ENCODE data around the gene ASS1. TPM values are rescaled to one million over a fixed set of nuclear protein-coding genes. Genes with fewer than 3 reads are reported as not detected.

The ASS1 gene
- total RNA-seq, 1 experiment from 2014 or later: 5.8 TPM

- intact Hi-C loops (cut with micrococcal nuclease; ENCODE audit: unreplicated experiment): no loop called here
- DNase-seq (ENCODE audit: low spot score): no peak
- H3K4me1 ChIP-seq (ENCODE audit: insufficient read depth, low read length, poor library complexity, severe bottlenecking): no peaks in the 10 kb centered on the region
- no peaks in the 10 kb centered on the region for H3K27me3 ChIP-seq (replicated peaks; ENCODE audit: insufficient read depth, low read depth, low read length, poor library complexity)
- CTCF ChIA-PET: no interaction called here
- POLR2A ChIA-PET (ENCODE audit: low non-redundant PET): no interaction called here
- H3K4me3 ChIP-seq (ENCODE audit: low read depth, low read length, poor library complexity, severe bottlenecking): no peak overlapping the region
- no TSS peak for BruUV-seq (replicated peaks)
- TF ChIP-seq EZH2 (IDR thresholded peaks at IDR 0.05; ENCODE audit: borderline replicate concordance, low read depth, low read length, poor library complexity, severe bottlenecking): no peak
- TF ChIP-seq, protein P1, sequence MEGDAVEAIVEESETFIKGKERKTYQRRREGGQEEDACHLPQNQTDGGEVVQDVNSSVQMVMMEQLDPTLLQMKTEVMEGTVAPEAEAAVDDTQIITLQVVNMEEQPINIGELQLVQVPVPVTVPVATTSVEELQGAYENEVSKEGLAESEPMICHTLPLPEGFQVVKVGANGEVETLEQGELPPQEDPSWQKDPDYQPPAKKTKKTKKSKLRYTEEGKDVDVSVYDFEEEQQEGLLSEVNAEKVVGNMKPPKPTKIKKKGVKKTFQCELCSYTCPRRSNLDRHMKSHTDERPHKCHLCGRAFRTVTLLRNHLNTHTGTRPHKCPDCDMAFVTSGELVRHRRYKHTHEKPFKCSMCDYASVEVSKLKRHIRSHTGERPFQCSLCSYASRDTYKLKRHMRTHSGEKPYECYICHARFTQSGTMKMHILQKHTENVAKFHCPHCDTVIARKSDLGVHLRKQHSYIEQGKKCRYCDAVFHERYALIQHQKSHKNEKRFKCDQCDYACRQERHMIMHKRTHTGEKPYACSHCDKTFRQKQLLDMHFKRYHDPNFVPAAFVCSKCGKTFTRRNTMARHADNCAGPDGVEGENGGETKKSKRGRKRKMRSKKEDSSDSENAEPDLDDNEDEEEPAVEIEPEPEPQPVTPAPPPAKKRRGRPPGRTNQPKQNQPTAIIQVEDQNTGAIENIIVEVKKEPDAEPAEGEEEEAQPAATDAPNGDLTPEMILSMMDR (conservative IDR thresholded peaks at IDR 0.05; ENCODE audit: low read depth, low read length): no peak
- peaks cover 5% of the 10 kb centered on the region for H3K9me3 ChIP-seq (ENCODE audit: low read depth, low read length, poor library complexity, severe bottlenecking)
- H3K27ac ChIP-seq (ENCODE audit: low read depth, low read length, poor library complexity, severe bottlenecking): no peak overlapping the region
- no peaks in the 10 kb centered on the region for H3K36me3 ChIP-seq (ENCODE audit: insufficient read depth, low read length, poor library complexity, severe bottlenecking)
Observed at GRCh38 chr9:130493021-130493420, 48.3 kb downstream of the ASS1 start.

- Histone ChIP-seq H3K9me3 (ENCODE audit: low read depth, low read length, poor library complexity, severe bottlenecking) (peaks cover 5% of the 10 kb centered on the region), H3K4me1 (ENCODE audit: insufficient read depth, low read length, poor library complexity, severe bottlenecking) (no peaks in the 10 kb centered on the region), H3K27ac (ENCODE audit: low read depth, low read length, poor library complexity, severe bottlenecking) (no peak overlapping the region), H3K4me3 (ENCODE audit: low read depth, low read length, poor library complexity, severe bottlenecking) (no peak overlapping the region), H3K27me3 (replicated peaks; ENCODE audit: insufficient read depth, low read depth, low read length, poor library complexity) (no peaks in the 10 kb centered on the region), H3K36me3 (ENCODE audit: insufficient read depth, low read length, poor library complexity, severe bottlenecking) (no peaks in the 10 kb centered on the region)
- TF ChIP-seq, protein P1 (conservative IDR thresholded peaks at IDR 0.05; ENCODE audit: low read depth, low read length): no peak
- TF ChIP-seq EZH2 (IDR thresholded peaks at IDR 0.05; ENCODE audit: borderline replicate concordance, low read depth, low read length, poor library complexity, severe bottlenecking): no peak
- BruUV-seq (replicated peaks): no TSS peak
- DNase-seq (ENCODE audit: low spot score): no peak
- ChIA-PET CTCF (no interaction called here), POLR2A (ENCODE audit: low non-redundant PET) (no interaction called here)
- intact Hi-C loops (cut with micrococcal nuclease; ENCODE audit: unreplicated experiment): no loop called here
Observed at GRCh38 chr9:130493476-130493875, 48.7 kb downstream of the ASS1 start.

- H3K4me1 ChIP-seq (ENCODE audit: insufficient read depth, low read length, poor library complexity, severe bottlenecking): no peaks in the 10 kb centered on the region
- ChIA-PET POLR2A (ENCODE audit: low non-redundant PET) (no interaction called here), CTCF (interaction anchor here (0.9 kb wide), 1 partner anchor 189 kb away, joined by 3 read pairs; no protein-coding TSS in a partner anchor)
- intact Hi-C loops (cut with micrococcal nuclease; ENCODE audit: unreplicated experiment): no loop called here
- H3K27me3 ChIP-seq (replicated peaks; ENCODE audit: insufficient read depth, low read depth, low read length, poor library complexity): no peaks in the 10 kb centered on the region
- no peak overlapping the region for H3K4me3 ChIP-seq (ENCODE audit: low read depth, low read length, poor library complexity, severe bottlenecking)
- H3K27ac ChIP-seq (ENCODE audit: low read depth, low read length, poor library complexity, severe bottlenecking): no peak overlapping the region
- no TSS peak for BruUV-seq (replicated peaks)
- TF ChIP-seq, protein P1 (conservative IDR thresholded peaks at IDR 0.05; ENCODE audit: low read depth, low read length): no peak
- no peak for TF ChIP-seq EZH2 (IDR thresholded peaks at IDR 0.05; ENCODE audit: borderline replicate concordance, low read depth, low read length, poor library complexity, severe bottlenecking)
- H3K36me3 ChIP-seq (ENCODE audit: insufficient read depth, low read length, poor library complexity, severe bottlenecking): no peaks in the 10 kb centered on the region
- peaks cover 5% of the 10 kb centered on the region for H3K9me3 ChIP-seq (ENCODE audit: low read depth, low read length, poor library complexity, severe bottlenecking)
- DNase-seq (ENCODE audit: low spot score): no peak
Observed at GRCh38 chr9:130495067-130495466, 50.3 kb downstream of the ASS1 start.
